Osteoblast (primary cell): ENCODE measurements around the gene THOP1. TPM values are rescaled to one million over a fixed set of nuclear protein-coding genes. Genes with fewer than 3 reads are reported as not detected.

ENCODE experiments used
- DNase-seq: peaks from one replicate; pipeline ENCODE4 v3.0.0; 2011; ENCODE audit warnings: low spot score, mixed read lengths; ENCODE audit not compliant: insufficient read length; ENCODE audit errors: missing footprints
- H2AFZ ChIP-seq: 2 replicates; pipeline ENCODE4 v1.6.0; 2011; ENCODE audit warnings: mild to moderate bottlenecking, low read length
- H3K27ac ChIP-seq: 2 replicates; pipeline ENCODE4 v1.5.1; 2011; ENCODE audit warnings: mild to moderate bottlenecking, low read depth, low read length, moderate library complexity
- H3K27me3 ChIP-seq: 2 replicates; pipeline ENCODE4 v1.6.0; 2012; ENCODE audit warnings: mild to moderate bottlenecking, control low read depth, inconsistent platforms, low read length, moderate library complexity; ENCODE audit not compliant: insufficient read depth
- H3K36me3 ChIP-seq: 2 replicates; pipeline ENCODE4 v1.5.1; 2011; ENCODE audit warnings: mild to moderate bottlenecking, low read length, control low read depth, moderate library complexity; ENCODE audit not compliant: insufficient read depth
- H3K4me1 ChIP-seq: 2 replicates; pipeline ENCODE4 v1.5.1; 2011; ENCODE audit warnings: mild to moderate bottlenecking, low read length, control low read depth, moderate library complexity; ENCODE audit not compliant: insufficient read depth
- H3K4me2 ChIP-seq: 2 replicates; pipeline ENCODE4 v1.6.0; 2011; ENCODE audit warnings: mild to moderate bottlenecking, low read length; ENCODE audit not compliant: insufficient read depth
- H3K4me3 ChIP-seq: fragments of 200-600 bp; sonication (generic); 3 replicates; pipeline ENCODE4 v1.5.1; 2012; ENCODE audit warnings: mild to moderate bottlenecking, low read length, inconsistent platforms; ENCODE audit not compliant: insufficient read depth
- H3K79me2 ChIP-seq: 2 replicates; pipeline ENCODE4 v1.6.0; 2012; ENCODE audit warnings: mild to moderate bottlenecking, low read length, control low read depth, inconsistent platforms; ENCODE audit not compliant: insufficient read depth
- H3K9me3 ChIP-seq: 2 replicates; pipeline ENCODE4 v1.5.1; 2011; ENCODE audit warnings: low read depth, low read length, control low read depth
- H4K20me1 ChIP-seq: 2 replicates; pipeline ENCODE4 v1.6.0; 2012; ENCODE audit warnings: mild to moderate bottlenecking, low read length, control low read depth; ENCODE audit not compliant: insufficient read depth
- CTCF ChIP-seq: IDR thresholded peaks from 2 replicates; pipeline ENCODE4 v1.5.1; 2011; ENCODE audit warnings: mild to moderate bottlenecking, low read depth, low read length, moderate library complexity; ENCODE audit errors: extremely low read depth
- total RNA-seq: library from RNA; depleted of rRNA; stranded (reverse); fragments of >200 nt; gene quantifications from 2 replicates; pipeline ENCODE4 v1.2.3, GENCODE V29; 2012

THOP1 gene
- total RNA-seq, 1 donor = 45.6 TPM

DNA sequence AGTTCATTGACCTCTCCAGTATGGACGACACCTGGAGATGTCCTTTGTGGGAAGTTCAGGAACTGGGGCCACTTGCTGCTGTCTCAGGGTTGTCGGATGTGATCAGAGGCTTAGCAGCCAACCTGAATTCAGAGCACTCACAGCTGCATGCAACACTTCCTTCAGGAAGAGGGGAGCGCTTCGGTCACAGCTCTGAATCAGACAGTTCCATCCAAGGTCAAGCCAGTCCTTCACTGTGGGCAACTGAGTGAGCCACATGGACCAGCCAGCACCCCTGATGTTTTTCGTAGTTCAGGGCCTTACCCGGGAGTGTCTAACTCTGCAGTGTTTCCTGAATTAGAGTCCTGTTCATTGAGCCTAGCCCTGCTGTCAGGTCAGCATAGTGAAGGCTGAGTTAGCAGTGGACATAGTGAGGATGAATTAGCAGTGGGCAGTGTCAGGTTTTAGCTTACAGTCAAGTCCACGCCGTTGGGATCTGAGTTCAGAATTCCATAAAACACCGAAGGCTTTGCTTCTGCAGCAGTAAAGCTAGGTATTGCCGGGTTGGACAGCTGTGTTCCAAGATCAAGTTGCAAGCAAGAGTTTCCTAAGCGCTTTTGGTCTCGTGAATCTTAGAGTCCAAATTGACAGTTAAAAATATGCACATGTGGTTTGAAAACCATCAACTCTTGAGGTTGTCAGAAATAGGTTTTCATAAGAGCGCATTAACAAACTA is 61.0 kb downstream of the THOP1 start:
- H3K9me3 ChIP-seq = peaks cover 3% of the 10 kb centered on the region
- peaks cover 66% of the 10 kb centered on the region for H3K79me2 ChIP-seq
- no peaks in the 10 kb centered on the region for H3K27me3 ChIP-seq
- H3K27ac ChIP-seq = no peak overlapping the region
- no peak for DNase-seq
- peaks cover 4% of the 10 kb centered on the region for H4K20me1 ChIP-seq
- H3K4me2 ChIP-seq = no peak overlapping the region
- H3K36me3 ChIP-seq = peaks cover 12% of the 10 kb centered on the region
- TF ChIP-seq CTCF = no peak
- no peak overlapping the region for H3K4me3 ChIP-seq
- peaks cover 7% of the 10 kb centered on the region for H3K4me1 ChIP-seq
- no peak overlapping the region for H2AFZ ChIP-seq

DNA sequence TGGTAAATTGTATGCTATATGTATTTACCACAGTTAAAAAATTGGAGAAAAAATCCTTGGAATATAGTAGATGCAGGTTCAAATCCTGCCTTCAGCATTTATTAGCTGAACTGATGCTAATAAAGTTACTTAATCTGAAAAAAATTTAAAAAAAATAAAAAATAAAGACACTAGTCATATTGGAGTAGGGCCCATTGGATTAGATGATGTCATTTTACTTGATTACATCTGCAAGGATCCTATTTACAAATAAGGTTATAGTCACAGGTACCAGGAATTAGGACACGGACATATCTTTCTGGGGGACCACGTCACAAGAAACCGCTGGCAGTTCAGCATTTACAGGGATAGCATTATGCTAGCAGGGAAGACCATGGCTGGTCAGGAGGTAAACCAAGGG is 62.2 kb downstream of the THOP1 start:
- Histone ChIP-seq H3K4me3 (no peak overlapping the region), H4K20me1 (peaks cover 4% of the 10 kb centered on the region), H2AFZ (no peak overlapping the region), H3K4me2 (no peak overlapping the region), H3K4me1 (peaks cover 1% of the 10 kb centered on the region), H3K9me3 (peaks cover 11% of the 10 kb centered on the region), H3K79me2 (peaks cover 57% of the 10 kb centered on the region), H3K27me3 (no peaks in the 10 kb centered on the region), H3K27ac (no peak overlapping the region), H3K36me3 (peaks cover 22% of the 10 kb centered on the region)
- TF ChIP-seq CTCF = no peak
- no peak for DNase-seq

GRCh38 chr19:2848616-2849015 is 63.3 kb downstream of the THOP1 start:
- Histone ChIP-seq H3K27me3 (no peaks in the 10 kb centered on the region), H3K4me3 (no peak overlapping the region), H3K79me2 (peaks cover 49% of the 10 kb centered on the region), H2AFZ (no peak overlapping the region), H3K36me3 (peaks cover 30% of the 10 kb centered on the region), H3K4me1 (no peaks in the 10 kb centered on the region), H3K27ac (no peak overlapping the region), H3K9me3 (peaks cover 22% of the 10 kb centered on the region), H4K20me1 (peaks cover 4% of the 10 kb centered on the region), H3K4me2 (no peak overlapping the region)
- TF ChIP-seq CTCF = no peak
- DNase-seq = no peak

DNA sequence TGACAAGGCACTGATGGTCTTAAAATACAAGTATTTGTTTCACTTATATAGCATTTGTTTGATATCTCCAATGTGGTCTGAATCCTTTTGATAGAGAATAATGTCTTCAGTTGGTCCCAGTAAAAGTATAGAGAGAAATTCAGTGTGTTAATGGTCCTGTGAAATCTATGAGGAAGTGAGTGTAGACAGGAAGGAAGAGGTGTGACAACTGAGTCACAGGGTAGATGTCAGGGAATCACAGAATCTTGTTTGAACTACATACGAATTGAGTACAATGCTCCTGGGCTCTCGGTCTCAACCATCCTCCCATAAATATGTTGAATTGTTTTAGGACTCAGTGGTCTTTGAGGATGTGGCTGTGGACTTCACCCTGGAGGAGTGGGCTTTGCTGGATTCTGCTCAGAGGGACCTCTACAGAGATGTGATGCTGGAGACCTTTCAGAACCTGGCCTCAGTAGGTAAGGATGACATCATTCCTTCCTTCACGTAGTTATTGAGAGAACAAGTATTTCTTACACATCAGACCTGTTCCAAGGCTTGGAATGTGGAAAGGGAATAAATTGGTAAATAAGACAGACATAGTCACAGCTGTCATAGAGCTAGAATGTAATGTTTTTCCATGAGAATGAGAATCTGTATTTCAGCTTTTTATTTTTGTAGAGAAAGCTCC is 65.1 kb downstream of the THOP1 start:
- no peak overlapping the region for H3K4me2 ChIP-seq
- TF ChIP-seq CTCF = no peak
- no peaks in the 10 kb centered on the region for H3K4me1 ChIP-seq
- peak; percentile 13 for DNase-seq
- peaks cover 38% of the 10 kb centered on the region for H3K36me3 ChIP-seq
- no peak overlapping the region for H2AFZ ChIP-seq
- H3K27me3 ChIP-seq = no peaks in the 10 kb centered on the region
- H3K27ac ChIP-seq = no peak overlapping the region
- H3K4me3 ChIP-seq = no peak overlapping the region
- H3K9me3 ChIP-seq = peaks cover 35% of the 10 kb centered on the region
- H4K20me1 ChIP-seq = peaks cover 4% of the 10 kb centered on the region
- peaks cover 37% of the 10 kb centered on the region for H3K79me2 ChIP-seq
